HCT116 (cell line): ENCODE results near the gene KCTD17.

Source experiments
- ZNF274 ChIP-seq: fragments of 200-500 bp; sonication (Bioruptor generic); IDR thresholded peaks from 2 replicates; pipeline ENCODE4 v1.6.1; 2014; ENCODE audit warnings: mild to moderate bottlenecking, low read depth, low read length, inconsistent platforms
- TF ChIP-seq, protein P1 (sequence below), 3 experiments: fragments of 200-600 bp in 1 of 3; sonication (generic) in 1 of 3; IDR thresholded peaks in 2 of 3; conservative IDR thresholded peaks in 1 of 3; 2 replicates each; pipeline ENCODE4 v1.5.1; 2012 to 2017; ENCODE audit warnings: low read depth in 2 of 3, low read length in 2 of 3, antibody characterized with exemption in 1 of 3, borderline replicate concordance in 1 of 3, control low read depth in 1 of 3, mild to moderate bottlenecking in 1 of 3, mixed read lengths in 1 of 3, mixed run types in 1 of 3, moderate library complexity in 1 of 3; ENCODE audit not compliant: insufficient read depth in 1 of 3

DNA sequence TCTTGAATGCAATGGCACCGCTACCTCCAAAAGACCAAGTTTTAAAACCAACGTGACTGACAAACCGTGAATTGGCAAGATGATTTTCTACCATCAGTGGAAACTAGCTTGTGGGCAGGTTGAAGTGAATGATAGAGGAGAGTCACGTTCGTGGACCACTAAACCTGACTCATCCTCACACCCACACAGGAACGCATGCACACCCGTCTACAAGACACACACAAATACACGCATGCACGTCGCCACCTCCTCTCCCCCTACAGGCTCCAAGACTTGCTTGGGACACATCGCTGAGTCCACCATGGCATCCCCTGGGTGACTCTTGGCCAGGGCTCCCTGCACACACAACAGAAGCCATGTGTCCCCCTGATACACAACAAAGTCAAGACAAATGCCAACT is 43.6 kb downstream of the KCTD17 start:
- TF ChIP-seq, protein P1, sequence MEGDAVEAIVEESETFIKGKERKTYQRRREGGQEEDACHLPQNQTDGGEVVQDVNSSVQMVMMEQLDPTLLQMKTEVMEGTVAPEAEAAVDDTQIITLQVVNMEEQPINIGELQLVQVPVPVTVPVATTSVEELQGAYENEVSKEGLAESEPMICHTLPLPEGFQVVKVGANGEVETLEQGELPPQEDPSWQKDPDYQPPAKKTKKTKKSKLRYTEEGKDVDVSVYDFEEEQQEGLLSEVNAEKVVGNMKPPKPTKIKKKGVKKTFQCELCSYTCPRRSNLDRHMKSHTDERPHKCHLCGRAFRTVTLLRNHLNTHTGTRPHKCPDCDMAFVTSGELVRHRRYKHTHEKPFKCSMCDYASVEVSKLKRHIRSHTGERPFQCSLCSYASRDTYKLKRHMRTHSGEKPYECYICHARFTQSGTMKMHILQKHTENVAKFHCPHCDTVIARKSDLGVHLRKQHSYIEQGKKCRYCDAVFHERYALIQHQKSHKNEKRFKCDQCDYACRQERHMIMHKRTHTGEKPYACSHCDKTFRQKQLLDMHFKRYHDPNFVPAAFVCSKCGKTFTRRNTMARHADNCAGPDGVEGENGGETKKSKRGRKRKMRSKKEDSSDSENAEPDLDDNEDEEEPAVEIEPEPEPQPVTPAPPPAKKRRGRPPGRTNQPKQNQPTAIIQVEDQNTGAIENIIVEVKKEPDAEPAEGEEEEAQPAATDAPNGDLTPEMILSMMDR (IDR thresholded peaks at IDR 0.05 in 2 of 3, conservative IDR thresholded peaks at IDR 0.05 in 1 of 3; ENCODE audit: borderline replicate concordance in 1 of 3, insufficient read depth in 1 of 3, low read depth in 2 of 3, low read length in 2 of 3) = no peak
- no peak for TF ChIP-seq ZNF274
